Measurements from ENCODE around the gene ARL6IP4.
"Not testable (repeated sequence)": the region's sequence is repeated elsewhere in the genome, so short reads cannot be mapped to it uniquely, and the experiment has no call there.

Gene ARL6IP4

DNA sequence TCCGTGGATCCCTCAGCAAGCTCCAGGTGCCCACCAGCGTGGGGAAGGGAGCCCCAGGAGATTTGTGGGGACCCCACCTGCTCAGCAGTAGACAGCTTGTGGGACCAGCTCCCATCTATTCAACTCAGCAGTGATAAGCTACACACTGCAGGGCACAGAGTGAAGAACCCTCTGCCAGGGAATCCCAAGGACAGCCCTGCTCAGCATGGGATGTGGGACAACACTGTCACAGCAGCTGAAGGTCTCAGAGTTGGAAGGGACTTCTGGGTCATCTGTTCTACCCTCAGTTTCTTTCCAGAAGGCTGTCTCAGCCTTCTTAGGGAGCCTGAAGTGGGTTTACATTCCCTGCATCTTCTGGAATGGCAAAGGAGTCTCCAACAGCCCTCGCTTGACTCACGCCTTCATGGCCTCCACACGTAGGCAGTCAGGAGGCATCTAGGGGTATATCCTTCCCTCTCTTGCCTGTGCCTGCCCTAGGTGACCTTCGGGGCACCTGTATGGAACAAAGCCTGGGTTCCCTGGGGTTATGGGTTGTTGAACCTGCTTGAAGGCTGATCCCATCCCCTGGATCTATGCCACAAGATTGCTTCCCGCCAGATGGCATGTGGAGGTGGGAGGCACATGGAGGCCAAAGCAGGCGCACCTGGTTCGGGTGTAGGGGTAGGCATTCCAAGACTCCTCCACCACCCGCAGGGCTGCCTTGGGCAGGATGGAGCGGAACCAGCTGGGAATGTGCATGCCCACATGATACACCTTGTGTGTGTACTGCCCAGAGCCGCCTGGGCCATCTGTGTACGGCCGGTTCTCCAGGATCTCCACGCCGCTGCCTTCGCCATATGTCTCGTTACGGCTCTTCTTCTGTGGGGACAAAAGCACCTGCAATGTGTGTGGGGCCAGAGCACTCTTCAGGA is 33.0 kb downstream of the ARL6IP4 start:
- H3K4me1 Mint-ChIP-seq = peaks cover 3% of the 10 kb centered on the region
- no peaks in the 10 kb centered on the region for H3K9me3 Mint-ChIP-seq
- peaks cover 11% of the 10 kb centered on the region for H3K36me3 Mint-ChIP-seq
- ATAC-seq (ENCODE audit: low read depth) (no peak), DNase-seq (ENCODE audit: low spot score in 2 of 2) (no peak)
- H3K27ac Mint-ChIP-seq = no peak overlapping the region
- no peaks in the 10 kb centered on the region for H3K27me3 Mint-ChIP-seq
- no peak overlapping the region for H3K4me3 Mint-ChIP-seq

DNA sequence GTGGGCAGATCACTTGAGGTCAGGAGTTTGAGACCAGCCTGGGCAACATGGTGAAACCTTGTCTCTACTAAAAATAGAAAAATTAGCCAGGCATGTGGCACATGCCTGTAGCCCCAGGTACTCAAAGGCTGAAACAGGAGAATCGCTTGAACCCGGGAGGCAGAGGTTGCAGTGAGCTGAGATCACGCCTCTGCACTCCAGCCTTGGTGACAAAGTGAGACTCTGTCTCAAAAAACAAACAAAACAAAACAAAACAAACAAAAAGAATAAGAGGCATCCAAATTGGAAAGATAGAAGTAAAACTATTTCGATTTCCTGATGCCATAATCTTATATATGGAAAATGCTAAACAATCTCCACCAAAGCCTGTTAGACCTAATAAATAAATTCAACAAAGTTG is 34.0 kb downstream of the ARL6IP4 start:
- H3K27ac Mint-ChIP-seq; H3K36me3 Mint-ChIP-seq; H3K27me3 Mint-ChIP-seq; H3K4me3 Mint-ChIP-seq; H3K4me1 Mint-ChIP-seq; DNase-seq (ENCODE audit: low spot score in 2 of 2); H3K9me3 Mint-ChIP-seq; ATAC-seq (ENCODE audit: low read depth): not testable (repeated sequence)

DNA sequence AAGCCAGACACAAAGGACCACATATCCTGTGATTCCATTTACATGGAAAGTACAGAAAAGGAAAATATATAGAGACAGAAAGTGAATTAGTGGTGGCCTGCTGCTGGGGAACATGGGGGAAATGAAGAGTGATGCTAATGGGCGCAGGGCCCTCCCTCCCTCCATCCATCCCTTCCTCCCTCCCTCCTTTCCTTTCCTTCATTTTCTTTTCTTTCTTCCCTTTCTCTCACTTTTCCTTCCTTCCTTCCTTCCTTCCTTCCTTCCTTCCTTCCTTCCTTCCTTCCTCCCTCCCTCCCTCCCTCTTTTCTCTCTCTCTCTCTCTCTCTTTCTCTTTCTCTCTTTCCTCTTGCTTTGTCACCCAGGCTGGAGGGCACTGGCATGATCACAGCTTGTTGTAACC is 37.3 kb downstream of the ARL6IP4 start:
- no peak overlapping the region for H3K27ac Mint-ChIP-seq
- H3K27me3 Mint-ChIP-seq = no peaks in the 10 kb centered on the region
- H3K36me3 Mint-ChIP-seq = peaks cover 9% of the 10 kb centered on the region
- H3K4me1 Mint-ChIP-seq = peaks cover 3% of the 10 kb centered on the region
- no peak for DNase-seq (ENCODE audit: low spot score in 2 of 2)
- no peaks in the 10 kb centered on the region for H3K9me3 Mint-ChIP-seq
- H3K4me3 Mint-ChIP-seq = no peak overlapping the region
- no peak for ATAC-seq (ENCODE audit: low read depth)

DNA sequence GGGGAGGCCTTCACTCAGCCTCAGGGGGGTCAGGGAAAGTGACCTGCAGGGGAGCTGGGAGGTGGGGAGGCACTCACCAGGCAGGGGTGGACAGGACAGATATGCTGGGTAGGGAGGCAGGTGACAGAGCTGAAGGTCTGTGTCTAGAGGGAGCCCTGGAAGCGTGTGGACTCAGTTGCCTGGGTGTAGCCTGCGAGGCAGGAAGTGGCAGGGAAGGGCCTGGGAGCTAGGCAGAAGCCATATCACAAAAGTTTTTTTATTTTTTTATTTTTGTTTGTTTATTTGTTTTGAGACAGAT is 39.3 kb downstream of the ARL6IP4 start:
- H3K9me3 Mint-ChIP-seq = no peaks in the 10 kb centered on the region
- DNase-seq (ENCODE audit: low spot score in 2 of 2) (no peak), ATAC-seq (ENCODE audit: low read depth) (no peak)
- peaks cover 5% of the 10 kb centered on the region for H3K4me1 Mint-ChIP-seq
- H3K4me3 Mint-ChIP-seq = no peak overlapping the region
- H3K36me3 Mint-ChIP-seq = peaks cover 9% of the 10 kb centered on the region
- H3K27ac Mint-ChIP-seq = no peak overlapping the region
- no peaks in the 10 kb centered on the region for H3K27me3 Mint-ChIP-seq

- ATAC-seq (ENCODE audit: low read depth) (no peak), DNase-seq (ENCODE audit: low spot score in 2 of 2) (no peak)
- no peaks in the 10 kb centered on the region for H3K27me3 Mint-ChIP-seq
- H3K36me3 Mint-ChIP-seq = peaks cover 9% of the 10 kb centered on the region
- no peak overlapping the region for H3K4me3 Mint-ChIP-seq
- H3K4me1 Mint-ChIP-seq = peaks cover 5% of the 10 kb centered on the region
- no peaks in the 10 kb centered on the region for H3K9me3 Mint-ChIP-seq
- H3K27ac Mint-ChIP-seq = no peak overlapping the region
Measured at GRCh38 chr12:123021688-123022604, 41.5 kb downstream of the ARL6IP4 start.

GRCh38 chr12:123022846-123023245 is 42.4 kb downstream of the ARL6IP4 start:
- Mint-ChIP-seq H3K27ac (no peak overlapping the region), H3K4me1 (peaks cover 4% of the 10 kb centered on the region), H3K4me3 (no peak overlapping the region), H3K9me3 (no peaks in the 10 kb centered on the region), H3K36me3 (peaks cover 14% of the 10 kb centered on the region), H3K27me3 (no peaks in the 10 kb centered on the region)
- ATAC-seq (ENCODE audit: low read depth) (no peak), DNase-seq (ENCODE audit: low spot score in 2 of 2) (no peak)

- no peak overlapping the region for H3K4me3 Mint-ChIP-seq
- ATAC-seq (ENCODE audit: low read depth) (no peak), DNase-seq (ENCODE audit: low spot score in 2 of 2) (no peak)
- H3K9me3 Mint-ChIP-seq = no peaks in the 10 kb centered on the region
- H3K4me1 Mint-ChIP-seq = peaks cover 6% of the 10 kb centered on the region
- no peaks in the 10 kb centered on the region for H3K27me3 Mint-ChIP-seq
- no peak overlapping the region for H3K27ac Mint-ChIP-seq
- peaks cover 14% of the 10 kb centered on the region for H3K36me3 Mint-ChIP-seq
Measured at GRCh38 chr12:123024819-123025391, 44.4 kb downstream of the ARL6IP4 start.

GRCh38 chr12:123026094-123026853 is 45.8 kb downstream of the ARL6IP4 start:
- no peaks in the 10 kb centered on the region for H3K27me3 Mint-ChIP-seq
- DNase-seq (ENCODE audit: low spot score in 2 of 2) (no peak), ATAC-seq (ENCODE audit: low read depth) (no peak)
- H3K27ac Mint-ChIP-seq = no peak overlapping the region
- no peaks in the 10 kb centered on the region for H3K9me3 Mint-ChIP-seq
- H3K36me3 Mint-ChIP-seq = peaks cover 15% of the 10 kb centered on the region
- H3K4me1 Mint-ChIP-seq = peaks cover 6% of the 10 kb centered on the region
- no peak overlapping the region for H3K4me3 Mint-ChIP-seq

GRCh38 chr12:123027726-123028445 is 47.4 kb downstream of the ARL6IP4 start:
- Mint-ChIP-seq H3K9me3 (no peaks in the 10 kb centered on the region), H3K36me3 (peaks cover 18% of the 10 kb centered on the region), H3K4me1 (peaks cover 6% of the 10 kb centered on the region), H3K27me3 (no peaks in the 10 kb centered on the region), H3K27ac (no peak overlapping the region), H3K4me3 (no peak overlapping the region)
- ATAC-seq (ENCODE audit: low read depth) = no peak
- DNase-seq (ENCODE audit: low spot score in 2 of 2) = no peak

GRCh38 chr12:123028475-123028874 is 48.0 kb downstream of the ARL6IP4 start:
- peaks cover 19% of the 10 kb centered on the region for H3K36me3 Mint-ChIP-seq
- H3K4me1 Mint-ChIP-seq = peaks cover 6% of the 10 kb centered on the region
- no peaks in the 10 kb centered on the region for H3K9me3 Mint-ChIP-seq
- H3K27me3 Mint-ChIP-seq = no peaks in the 10 kb centered on the region
- DNase-seq (ENCODE audit: low spot score in 2 of 2) = no peak
- no peak overlapping the region for H3K27ac Mint-ChIP-seq
- no peak for ATAC-seq (ENCODE audit: low read depth)
- no peak overlapping the region for H3K4me3 Mint-ChIP-seq

DNA sequence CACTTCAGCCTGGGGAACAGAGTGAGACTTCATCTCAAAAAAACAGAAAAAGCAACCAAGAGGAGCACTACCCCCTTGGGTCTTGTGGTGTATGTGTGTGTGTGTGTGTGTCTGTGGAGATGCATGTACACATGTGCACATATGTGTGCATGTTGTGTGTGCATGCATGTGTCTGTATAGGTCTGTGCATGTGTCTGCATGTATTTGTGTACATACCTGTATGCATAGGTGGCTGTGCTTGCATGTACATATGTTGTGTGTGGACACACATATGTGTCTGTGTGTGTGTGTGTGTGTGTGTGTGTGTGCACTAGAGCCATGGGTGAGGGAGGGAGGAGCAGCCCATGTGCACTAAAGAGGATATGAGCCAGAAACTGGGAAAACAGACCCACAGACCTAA is 49.1 kb downstream of the ARL6IP4 start:
- Mint-ChIP-seq H3K9me3 (no peaks in the 10 kb centered on the region), H3K27ac (no peak overlapping the region), H3K36me3 (peaks cover 23% of the 10 kb centered on the region), H3K27me3 (no peaks in the 10 kb centered on the region), H3K4me3 (no peak overlapping the region), H3K4me1 (peaks cover 10% of the 10 kb centered on the region)
- ATAC-seq (ENCODE audit: low read depth) (no peak), DNase-seq (ENCODE audit: low spot score in 2 of 2) (no peak)

DNA sequence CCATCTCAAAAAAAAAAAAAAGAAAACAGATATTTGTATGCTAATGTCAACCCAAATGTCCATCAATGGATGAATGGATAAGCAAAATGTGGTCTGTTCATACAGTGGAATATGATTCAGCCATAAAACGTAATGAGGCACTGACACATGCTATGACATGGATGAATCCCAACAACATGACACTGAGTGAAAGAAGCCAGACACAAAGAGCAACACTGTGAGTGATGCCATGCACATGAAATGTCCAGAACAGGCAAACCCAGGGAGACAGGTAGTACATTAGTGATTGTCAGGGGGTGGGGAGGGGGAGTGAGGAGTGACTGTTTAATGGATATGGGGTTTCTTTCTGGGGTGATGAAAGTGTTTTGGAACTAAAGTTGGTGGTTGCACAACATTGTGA is 50.2 kb downstream of the ARL6IP4 start:
- Mint-ChIP-seq H3K4me1 (peaks cover 10% of the 10 kb centered on the region), H3K27ac (no peak overlapping the region), H3K9me3 (no peaks in the 10 kb centered on the region), H3K36me3 (peaks cover 23% of the 10 kb centered on the region), H3K4me3 (no peak overlapping the region), H3K27me3 (no peaks in the 10 kb centered on the region)
- ATAC-seq (ENCODE audit: low read depth) (no peak), DNase-seq (ENCODE audit: low spot score in 2 of 2) (no peak)

DNA sequence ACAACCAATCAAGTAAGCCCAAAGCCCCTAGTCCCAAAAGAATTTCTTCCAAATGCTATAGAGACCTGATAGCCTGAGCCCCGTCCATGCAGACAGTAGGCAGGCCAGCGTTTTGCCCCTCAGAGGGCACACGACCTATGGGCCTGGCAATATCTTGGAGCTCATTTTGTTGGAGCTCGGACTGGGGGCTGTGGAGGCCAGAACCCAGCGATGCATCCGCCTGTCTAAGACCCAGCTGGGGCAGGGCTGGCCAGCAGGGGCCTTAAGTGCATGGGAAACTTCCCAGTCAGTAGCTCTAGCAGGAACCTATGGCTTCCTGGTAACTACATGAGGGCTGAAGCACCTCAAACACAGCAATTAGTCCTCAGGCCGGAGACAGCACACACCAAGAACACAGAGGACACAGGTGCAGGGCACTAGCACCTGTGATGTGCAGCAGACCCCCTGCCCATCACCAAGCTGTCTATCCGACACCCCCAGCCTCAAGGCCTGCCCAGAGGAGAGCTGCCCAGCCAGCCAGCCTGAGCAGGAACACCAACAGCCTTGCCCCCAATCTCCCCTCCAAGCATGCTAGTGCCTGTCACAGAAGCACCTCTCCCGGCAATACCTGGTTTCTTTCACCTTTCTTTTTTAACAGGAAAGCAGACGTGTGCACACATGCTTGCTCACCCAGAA is 50.8 kb downstream of the ARL6IP4 start:
- no peak for DNase-seq (ENCODE audit: low spot score in 2 of 2)
- ATAC-seq (ENCODE audit: low read depth) = no peak
- H3K36me3 Mint-ChIP-seq = peaks cover 23% of the 10 kb centered on the region
- H3K9me3 Mint-ChIP-seq = no peaks in the 10 kb centered on the region
- no peaks in the 10 kb centered on the region for H3K27me3 Mint-ChIP-seq
- H3K4me3 Mint-ChIP-seq = no peak overlapping the region
- no peak overlapping the region for H3K27ac Mint-ChIP-seq
- H3K4me1 Mint-ChIP-seq = peaks cover 10% of the 10 kb centered on the region

Measured in memory B cell (primary cell).